CD4-positive, alpha-beta memory T cell (primary cell): Measurements from ENCODE around the gene AGPAT4. TPM values are rescaled to one million over a fixed set of nuclear protein-coding genes. Genes with fewer than 3 reads are reported as not detected.

ENCODE experiments used
- CTCF ChIA-PET: fragments of 350-600 bp; sonication (Branson Sonifier 250); formaldehyde crosslinking; loops from one replicate; lab custom pipeline; 2021; ENCODE audit warnings: inconsistent platforms; ENCODE audit not compliant: partially characterized antibody; lab: Charles Lee
- POLR2A ChIA-PET: fragments of 350-600 bp; sonication (Branson Sonifier 250); formaldehyde crosslinking; loops from one replicate; lab custom pipeline; 2021; ENCODE audit not compliant: partially characterized antibody; lab: Charles Lee
- DNase-seq, 5 donors: peaks; one replicate each; pipeline versions ENCODE4 v3.0.0 to v3.0.0-alpha.2; 2020 to 2022; ENCODE audit warnings: mixed read lengths in 1 of 5
- H3K27ac ChIP-seq: one replicate; pipeline ENCODE4 v1.7.0; 2013; ENCODE audit warnings: low read depth, low read length
- H3K27me3 ChIP-seq: 2 replicates; pipeline ENCODE4 v1.7.0; 2013; ENCODE audit warnings: mild to moderate bottlenecking, low read length, moderate library complexity; ENCODE audit not compliant: insufficient read depth
- H3K36me3 ChIP-seq: 2 replicates; pipeline ENCODE4 v1.7.0; 2013; ENCODE audit warnings: mild to moderate bottlenecking, low read length, moderate library complexity; ENCODE audit not compliant: insufficient read depth
- H3K4me1 ChIP-seq: 2 replicates; pipeline ENCODE4 v1.7.0; 2013; ENCODE audit warnings: mild to moderate bottlenecking, low read length, moderate library complexity; ENCODE audit not compliant: insufficient read depth
- H3K4me3 ChIP-seq, 2 donors: one replicate each; pipeline ENCODE4 v1.7.0; 2013; ENCODE audit warnings: low read length in 2 of 2, mild to moderate bottlenecking in 1 of 2
- H3K9me3 ChIP-seq, 2 donors: one replicate each; pipeline ENCODE4 v1.7.0; 2013; ENCODE audit warnings: low read length in 2 of 2, control low read depth in 1 of 2; ENCODE audit not compliant: control insufficient read depth in 1 of 2
- H3K27ac Mint-ChIP-seq, 7 donors: one replicate each; pipeline ENCODE4 v1.8.0; 2020 to 2021; ENCODE audit warnings: mixed read lengths in 7 of 7, mild to moderate bottlenecking in 6 of 7, inconsistent platforms in 3 of 7, moderate library complexity in 3 of 7
- H3K27me3 Mint-ChIP-seq, 2 donors: one replicate each; pipeline ENCODE4 v1.8.0; 2020 to 2021; ENCODE audit warnings: mixed read lengths in 2 of 2
- H3K36me3 Mint-ChIP-seq, 2 donors: one replicate each; pipeline ENCODE4 v1.8.0; 2020 to 2021; ENCODE audit warnings: mixed read lengths in 2 of 2, inconsistent platforms in 1 of 2, mild to moderate bottlenecking in 1 of 2
- H3K4me1 Mint-ChIP-seq, 4 donors: one replicate each; pipeline ENCODE4 v1.8.0; 2020 to 2021; ENCODE audit warnings: mixed read lengths in 4 of 4, mild to moderate bottlenecking in 1 of 4
- H3K4me3 Mint-ChIP-seq, 8 donors: one replicate each; pipeline ENCODE4 v1.8.0; 2020 to 2021; ENCODE audit warnings: mixed read lengths in 8 of 8, mild to moderate bottlenecking in 7 of 8, moderate library complexity in 6 of 8, inconsistent platforms in 3 of 8
- H3K9me3 Mint-ChIP-seq, 8 donors: one replicate each; pipeline ENCODE4 v1.8.0; 2020 to 2021; ENCODE audit warnings: mixed read lengths in 8 of 8, mild to moderate bottlenecking in 5 of 8, inconsistent platforms in 3 of 8, moderate library complexity in 1 of 8
- intact Hi-C: fragments of 100-400 bp; cut with micrococcal nuclease; formaldehyde crosslinking; loops from one replicate; pipeline ENCODE4 v1.15.1; 2023
- polyA plus RNA-seq, 2 donors: library from polyadenylated mRNA; unstranded; fragments of 300-500 nt; fragmentation: Illumina TruSeq; gene quantifications; one replicate each; pipeline ENCODE4 v1.2.3, GENCODE V29; 2021
- total RNA-seq, 2 experiments: library from RNA; stranded (reverse); gene quantifications; one replicate each; pipeline ENCODE4 v1.2.3, GENCODE V29; 2021

Gene AGPAT4
- total and polyA plus RNA-seq, 4 experiments from 2014 or later = 3.6 to 6.9 (median 4.1) TPM

GRCh38 chr6:161095916-161096315, 177.9 kb downstream of the AGPAT4 start:
- Histone ChIP-seq H3K27me3 (no peaks in the 10 kb centered on the region), H3K27ac (no peak overlapping the region), H3K9me3 (no peaks in the 10 kb centered on the region), H3K4me1 (no peaks in the 10 kb centered on the region), H3K36me3 (peaks cover 24% of the 10 kb centered on the region), H3K4me3 (no peak overlapping the region)
- CTCF ChIA-PET = no interaction called here
- H3K4me3 Mint-ChIP-seq = no peak overlapping the region
- no peak for DNase-seq
- intact Hi-C loops = no loop called here
- H3K9me3 Mint-ChIP-seq = no peaks in the 10 kb centered on the region
- peak overlapping the region in 4 of 7 donors; percentile 18 to 62 (median 32) for H3K27ac Mint-ChIP-seq
- H3K4me1 Mint-ChIP-seq = peaks cover 0 to 3% (median under 1%) of the 10 kb centered on the region in 4 donors
- H3K36me3 Mint-ChIP-seq = peaks cover 71 to 75% of the 10 kb centered on the region in 2 donors
- H3K27me3 Mint-ChIP-seq = no peaks in the 10 kb centered on the region
- POLR2A ChIA-PET = no interaction called here

GRCh38 chr6:161094955-161095354, 178.9 kb downstream of the AGPAT4 start:
- Mint-ChIP-seq H3K36me3 (peaks cover 70 to 72% of the 10 kb centered on the region in 2 donors), H3K9me3 (no peaks in the 10 kb centered on the region)
- POLR2A ChIA-PET = interaction anchor here (0.6 kb wide), 1 partner anchor 56 kb away, joined by 4 read pairs; no protein-coding TSS in a partner anchor

GRCh38 chr6:161091972-161092701, 181.7 kb downstream of the AGPAT4 start:
- H3K27ac ChIP-seq = no peak overlapping the region
- H3K4me3 ChIP-seq = no peak overlapping the region
- CTCF ChIA-PET = interaction anchor here (1.8 kb wide), 1 partner anchor 280 kb away, joined by 3 read pairs; no protein-coding TSS in a partner anchor
- no peaks in the 10 kb centered on the region for H3K27me3 Mint-ChIP-seq
- H3K4me1 Mint-ChIP-seq = peaks cover 0 to 9% (median 2%) of the 10 kb centered on the region in 4 donors
- POLR2A ChIA-PET = no interaction called here
- intact Hi-C loops = no loop called here
- H3K36me3 ChIP-seq = peaks cover 38% of the 10 kb centered on the region
- DNase-seq = no peak
- H3K4me3 Mint-ChIP-seq = no peak overlapping the region
- H3K4me1 ChIP-seq = no peaks in the 10 kb centered on the region
- H3K9me3 ChIP-seq = no peaks in the 10 kb centered on the region
- peaks cover 74 to 75% of the 10 kb centered on the region in 2 donors for H3K36me3 Mint-ChIP-seq
- peak overlapping the region in 3 of 7 donors; percentile 68 to 81 (median 75) for H3K27ac Mint-ChIP-seq
- H3K27me3 ChIP-seq = no peaks in the 10 kb centered on the region
- no peaks in the 10 kb centered on the region for H3K9me3 Mint-ChIP-seq

More at GRCh38 chr6:161094955-161095354, 178.9 kb downstream of the AGPAT4 start:
- H3K4me1 ChIP-seq = no peaks in the 10 kb centered on the region
- H3K27ac ChIP-seq = no peak overlapping the region
- Mint-ChIP-seq H3K27me3 (no peaks in the 10 kb centered on the region), H3K27ac (peak overlapping the region in 3 of 7 donors; percentile 39 to 58 (median 46)), H3K4me1 (peaks cover 0 to 4% (median under 1%) of the 10 kb centered on the region in 4 donors), H3K4me3 (no peak overlapping the region)
- H3K36me3 ChIP-seq = peaks cover 24% of the 10 kb centered on the region
- CTCF ChIA-PET = no interaction called here
- H3K4me3 ChIP-seq = no peak overlapping the region
- no peaks in the 10 kb centered on the region for H3K27me3 ChIP-seq
- no peaks in the 10 kb centered on the region for H3K9me3 ChIP-seq
- intact Hi-C loops = no loop called here
- no peak for DNase-seq

- Histone ChIP-seq H3K4me3 (no peak overlapping the region), H3K9me3 (no peaks in the 10 kb centered on the region), H3K27ac (no peak overlapping the region), H3K36me3 (peaks cover 41% of the 10 kb centered on the region), H3K27me3 (no peaks in the 10 kb centered on the region), H3K4me1 (no peaks in the 10 kb centered on the region)
- no peaks in the 10 kb centered on the region for H3K27me3 Mint-ChIP-seq
- H3K4me3 Mint-ChIP-seq = no peak overlapping the region
- CTCF ChIA-PET = no interaction called here
- H3K36me3 Mint-ChIP-seq = peaks cover 71 to 78% of the 10 kb centered on the region in 2 donors
- DNase-seq = no peak
- peaks cover 0 to 9% (median 2%) of the 10 kb centered on the region in 4 donors for H3K4me1 Mint-ChIP-seq
- H3K27ac Mint-ChIP-seq = peak overlapping the region in 3 of 7 donors; percentile 9 to 36 (median 34)
- H3K9me3 Mint-ChIP-seq = no peaks in the 10 kb centered on the region
- POLR2A ChIA-PET = no interaction called here
- intact Hi-C loops = no loop called here
Measured at GRCh38 chr6:161091151-161091550, 182.7 kb downstream of the AGPAT4 start.

GRCh38 chr6:161088676-161089328, 185.1 kb downstream of the AGPAT4 start:
- H3K27ac Mint-ChIP-seq = peak overlapping the region in 4 of 7 donors; percentile 22 to 72 (median 52)
- H3K27me3 Mint-ChIP-seq = no peaks in the 10 kb centered on the region
- H3K4me1 Mint-ChIP-seq = peaks cover 9 to 17% (median 11%) of the 10 kb centered on the region in 4 donors
- no peak for DNase-seq
- Histone ChIP-seq H3K36me3 (peaks cover 40% of the 10 kb centered on the region), H3K9me3 (no peaks in the 10 kb centered on the region), H3K27ac (no peak overlapping the region), H3K4me1 (peaks cover 3% of the 10 kb centered on the region), H3K4me3 (no peak overlapping the region), H3K27me3 (no peaks in the 10 kb centered on the region)
- no peaks in the 10 kb centered on the region for H3K9me3 Mint-ChIP-seq
- ChIA-PET CTCF (interaction anchor here (0.6 to 1.0 kb wide), 3 partner anchors 59 to 284 kb away, joined by 3 to 4 read pairs (median 3); no protein-coding TSS in a partner anchor), POLR2A (interaction anchor here (1.0 to 2.4 kb wide), 3 partner anchors 9 to 13 kb away, joined by 3 to 12 read pairs (median 6); no protein-coding TSS in a partner anchor)
- H3K4me3 Mint-ChIP-seq = no peak overlapping the region
- H3K36me3 Mint-ChIP-seq = peaks cover 63 to 72% of the 10 kb centered on the region in 2 donors
- intact Hi-C loops = no loop called here

GRCh38 chr6:161085246-161085645, 188.6 kb downstream of the AGPAT4 start:
- Histone ChIP-seq H3K4me1 (peaks cover 29% of the 10 kb centered on the region), H3K4me3 (no peak overlapping the region), H3K27ac (peak overlapping the region; percentile 36), H3K9me3 (no peaks in the 10 kb centered on the region), H3K27me3 (no peaks in the 10 kb centered on the region), H3K36me3 (peaks cover 61% of the 10 kb centered on the region)
- intact Hi-C loops = no loop called here
- ChIA-PET POLR2A (interaction anchor here (1.3 to 3.0 kb wide), 2 partner anchors 9 to 93 kb away, joined by 6 to 20 read pairs; no protein-coding TSS in a partner anchor), CTCF (interaction anchor here (1.0 kb wide), 1 partner anchor 46 kb away, joined by 4 read pairs; no protein-coding TSS in a partner anchor)
- Mint-ChIP-seq H3K9me3 (no peaks in the 10 kb centered on the region), H3K36me3 (peaks cover 39 to 48% of the 10 kb centered on the region in 2 donors), H3K4me1 (peaks cover 9 to 16% (median 11%) of the 10 kb centered on the region in 4 donors), H3K27me3 (no peaks in the 10 kb centered on the region), H3K27ac (peak overlapping the region in 4 of 7 donors; percentile 26 to 90 (median 70)), H3K4me3 (peak overlapping the region in 7 of 8 donors; percentile 6 to 73 (median 33))
- DNase-seq = peak in 2 of 5 donors; percentile 8 to 9
